ENCODE results near the gene GPHA2.

The GPHA2 gene

GRCh38 chr11:64891215-64891848 lies 44.4 kb downstream of the GPHA2 start:
- DNase-seq (ENCODE audit: low read depth): no peak

GRCh38 chr11:64890522-64890939 lies 45.2 kb downstream of the GPHA2 start:
- no peak for DNase-seq (ENCODE audit: low read depth)

- DNase-seq (ENCODE audit: low read depth): no peak
Observed at GRCh38 chr11:64888729-64889511, 46.8 kb downstream of the GPHA2 start.

GRCh38 chr11:64888406-64888728 lies 47.3 kb downstream of the GPHA2 start:
- no peak for DNase-seq (ENCODE audit: low read depth)

GRCh38 chr11:64887757-64888405 lies 47.8 kb downstream of the GPHA2 start:
- DNase-seq (ENCODE audit: low read depth): peak; percentile 66

GRCh38 chr11:64887234-64887756 lies 48.4 kb downstream of the GPHA2 start:
- DNase-seq (ENCODE audit: low read depth): no peak

- no peak for DNase-seq (ENCODE audit: low read depth)
Observed at GRCh38 chr11:64885367-64886286, 50.1 kb downstream of the GPHA2 start.

Data from stimulated activated CD8-positive, alpha-beta memory T cell treated with anti-CD3 and anti-CD28 coated beads, Interleukin-12 subunit alpha, Interleukin-12 subunit beta, amount 100 ng/mL, for 4 hours (primary cell).